ENCODE results near the gene WDR72.

- no peak for TF ChIP-seq POLR2A (IDR thresholded peaks at IDR 0.05; ENCODE audit: low read length)
- no peak for TF ChIP-seq GATA1 (IDR thresholded peaks at IDR 0.05; ENCODE audit: low read depth, low read length)
Measured at GRCh38 chr15:53762916-53763315, 3.5 kb upstream of the WDR72 start.

Data from erythroblast (primary cell).